HG03442 (cell line): Measurements from ENCODE around the gene UBE2H.
"Not testable (repeated sequence)": the region's sequence is repeated elsewhere in the genome, so short reads cannot be mapped to it uniquely, and the experiment has no call there.

ENCODE experiments used
- ATAC-seq: cut with Tn5 transposase; IDR thresholded peaks from one replicate; pipeline ENCODE4 v1.9.1; 2021; ENCODE audit warnings: mild to moderate bottlenecking, moderate library complexity; ENCODE audit not compliant: unreplicated experiment

UBE2H gene

DNA sequence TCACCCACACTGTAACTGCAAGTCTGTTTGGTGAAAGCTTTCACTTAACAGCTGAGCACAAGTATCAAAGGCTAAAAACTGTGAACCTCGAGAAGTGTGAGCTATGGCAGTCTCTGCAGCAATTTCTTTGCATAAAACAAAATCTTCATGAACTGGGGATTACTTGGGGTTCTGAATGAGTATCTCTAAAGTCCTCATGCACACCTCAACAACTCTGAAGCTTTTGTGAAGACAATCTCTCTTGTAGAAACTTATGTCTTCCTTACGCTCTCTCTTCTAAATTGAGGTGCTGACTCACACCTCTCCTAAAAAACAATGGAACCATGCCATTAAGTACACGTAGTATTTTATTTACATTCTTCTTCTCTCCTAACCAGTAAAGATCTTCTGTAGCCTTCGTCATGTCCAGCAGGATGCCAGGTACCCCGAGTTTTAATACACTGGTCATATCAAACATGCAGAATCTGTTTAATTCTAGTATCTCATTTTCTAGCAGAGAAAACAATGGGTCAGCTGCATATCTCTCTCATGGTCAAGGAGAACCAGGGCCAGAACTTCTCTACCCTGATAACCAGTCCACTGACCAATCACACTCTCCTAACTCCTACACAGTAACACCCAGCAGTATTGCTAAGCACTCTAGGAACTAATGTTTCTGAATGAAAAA, 76.9 kb downstream of the UBE2H start:
- no peak for ATAC-seq

DNA sequence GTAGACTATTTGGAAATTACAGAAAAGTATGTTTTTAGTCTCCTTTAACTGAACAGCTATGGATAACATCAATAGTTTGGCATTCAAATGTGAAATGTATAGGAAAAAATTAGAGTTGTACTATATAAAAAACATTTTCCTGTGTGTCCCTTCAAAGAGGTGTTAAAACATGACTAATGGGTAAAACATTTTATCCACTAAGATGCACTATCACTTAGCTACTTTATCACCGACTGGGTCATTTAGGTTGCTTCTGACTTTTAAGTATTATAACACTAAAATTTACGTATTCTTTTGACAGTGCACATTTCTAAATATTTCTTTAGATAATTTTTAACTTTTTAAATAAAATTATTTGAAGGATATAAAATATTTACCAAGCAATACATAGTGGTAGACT, 77.6 kb downstream of the UBE2H start:
- ATAC-seq: no peak

DNA sequence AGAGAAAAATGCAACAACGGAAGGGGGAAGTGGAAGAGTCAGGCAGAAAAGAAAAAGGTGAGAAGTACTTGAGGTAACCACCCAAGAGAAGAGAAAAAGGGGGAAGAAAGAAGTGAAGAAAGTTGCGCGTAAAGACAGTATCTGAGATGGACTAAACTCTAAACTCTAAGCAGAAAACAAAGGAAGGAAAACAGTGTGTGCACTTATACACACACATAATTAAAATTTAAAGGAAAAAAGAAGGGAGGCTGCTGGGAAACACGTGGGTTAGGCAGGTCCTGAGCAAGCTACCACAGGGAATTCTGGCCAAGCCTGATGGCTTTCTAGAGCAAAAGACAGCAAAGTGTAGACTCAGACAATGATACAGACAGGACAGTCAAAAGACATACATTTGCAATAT, 78.0 kb downstream of the UBE2H start:
- ATAC-seq: no peak

DNA sequence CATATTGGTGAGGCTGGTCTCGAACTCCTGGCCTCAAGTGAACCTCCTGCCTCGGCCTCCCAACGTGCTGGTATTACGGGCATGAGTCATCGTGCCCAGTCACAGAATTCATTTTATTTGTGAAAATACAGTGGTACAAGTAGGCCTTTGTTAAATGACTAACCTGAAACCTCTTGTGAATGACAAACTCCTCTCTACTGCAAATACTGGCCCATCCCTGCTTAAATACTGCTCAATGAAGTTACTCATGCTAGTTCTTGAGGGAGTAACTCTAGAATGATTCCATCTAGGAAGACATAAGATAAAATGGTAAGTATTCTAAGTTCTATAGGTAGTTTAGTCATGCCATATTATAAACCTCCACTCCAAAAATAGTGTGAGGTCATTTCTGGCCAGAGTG, 80.7 kb downstream of the UBE2H start:
- no peak for ATAC-seq

DNA sequence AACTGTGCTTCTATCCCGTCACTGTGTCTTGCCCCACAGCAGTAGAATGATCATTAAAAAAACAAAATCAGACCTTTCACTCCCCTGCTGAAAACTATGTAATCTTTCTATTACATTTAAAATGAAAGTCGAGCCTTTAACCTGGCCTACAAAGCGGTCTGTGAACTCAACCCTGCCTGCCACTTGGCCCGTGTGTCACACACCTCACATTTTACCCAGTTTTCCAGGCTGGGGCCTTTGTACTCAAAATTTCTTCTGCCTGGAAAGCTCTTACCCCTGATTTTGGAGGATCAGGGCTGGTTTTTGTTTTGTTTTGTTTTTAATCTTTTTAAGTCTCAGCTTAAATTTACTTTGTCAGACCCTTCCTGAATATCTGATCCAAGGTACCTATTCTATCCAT, 82.1 kb downstream of the UBE2H start:
- no peak for ATAC-seq

DNA sequence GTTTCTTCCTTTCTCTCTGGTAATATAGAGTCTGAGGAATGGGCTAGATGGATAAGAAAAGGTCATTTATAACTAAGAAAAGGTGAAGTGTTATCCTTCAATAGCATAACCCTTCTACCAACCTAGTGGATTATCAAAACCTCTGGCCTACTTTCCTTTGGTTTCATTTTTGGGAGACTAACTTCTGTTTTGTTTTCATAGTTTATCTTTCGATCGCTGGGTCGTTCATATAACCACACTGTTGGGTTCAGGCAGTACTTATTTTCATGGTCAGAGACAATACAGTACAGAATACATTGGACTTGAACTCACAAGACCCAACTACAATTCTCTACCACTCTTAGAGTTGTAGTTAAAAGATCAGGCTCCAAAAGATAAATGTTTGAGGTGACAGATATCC, 86.5 kb downstream of the UBE2H start:
- ATAC-seq: no peak

DNA sequence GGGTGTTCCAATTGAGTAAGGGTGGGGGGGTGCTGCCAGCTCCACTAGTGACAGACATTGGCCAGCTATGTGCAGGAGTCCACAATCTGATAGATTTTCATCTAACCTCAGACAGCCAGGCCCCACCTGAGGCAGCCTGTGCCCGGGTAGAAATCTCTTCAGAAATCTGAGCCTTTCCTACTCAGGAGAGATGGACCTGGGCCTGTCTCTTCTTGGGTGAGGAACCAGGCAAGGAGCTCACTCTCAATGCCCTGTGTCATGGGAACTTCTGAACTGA, 86.9 kb downstream of the UBE2H start:
- ATAC-seq: no peak

DNA sequence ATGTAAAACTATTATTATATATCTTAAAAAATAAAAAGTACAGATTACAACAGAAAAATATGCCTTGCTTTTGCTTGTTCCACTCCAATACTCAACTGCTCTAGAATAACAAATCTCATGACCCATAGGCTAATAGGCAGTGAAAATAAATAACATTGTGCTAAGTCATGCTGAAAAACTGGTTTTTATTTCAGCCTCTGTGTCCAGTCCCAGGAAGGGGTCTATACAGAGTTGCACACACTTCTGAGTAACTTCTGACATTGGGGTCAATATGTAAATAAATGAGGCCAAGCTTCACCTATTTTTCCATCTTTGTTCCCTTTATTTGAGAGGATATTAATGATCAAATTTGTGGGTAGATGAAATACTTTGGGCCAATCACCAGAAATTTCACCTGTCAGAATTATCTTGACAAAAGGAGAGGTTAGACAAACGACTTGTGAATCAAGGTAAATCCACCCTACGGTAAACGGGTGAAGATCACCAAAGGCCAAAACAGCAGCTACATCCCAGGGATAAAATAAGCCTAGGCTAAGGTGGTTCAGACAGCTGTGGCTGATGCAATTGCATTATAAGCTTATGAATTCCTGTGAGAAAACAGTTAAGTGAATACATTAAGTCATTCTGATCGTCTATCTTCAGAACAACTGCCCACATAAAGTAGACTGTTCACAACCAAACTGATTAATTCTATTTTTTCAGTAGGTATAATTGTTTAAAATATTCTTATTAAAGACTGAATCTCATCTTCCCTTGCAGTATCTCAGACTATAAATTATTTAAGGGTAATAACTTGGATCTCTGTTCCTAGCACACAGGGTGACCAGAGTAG, 87.5 kb downstream of the UBE2H start:
- ATAC-seq: no peak

DNA sequence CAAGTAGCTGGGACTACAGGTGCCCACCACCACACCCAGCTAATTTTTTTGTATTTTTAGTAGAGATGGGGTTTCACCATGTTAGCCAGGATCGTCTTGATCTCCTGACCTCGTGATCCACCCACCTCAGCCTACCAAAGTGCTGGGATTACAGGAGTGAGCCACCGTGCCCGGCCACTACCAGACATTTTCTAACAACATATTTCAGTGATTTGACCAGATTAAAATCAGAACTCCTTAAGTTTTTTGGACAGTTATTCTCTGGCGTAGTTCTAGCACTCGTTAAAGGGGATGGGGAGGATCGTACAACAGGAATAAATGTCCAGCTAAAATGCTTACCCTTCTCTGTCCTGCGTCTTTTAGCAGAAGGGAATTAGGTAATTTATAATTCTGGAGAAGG, 88.1 kb downstream of the UBE2H start:
- not testable (repeated sequence) for ATAC-seq

DNA sequence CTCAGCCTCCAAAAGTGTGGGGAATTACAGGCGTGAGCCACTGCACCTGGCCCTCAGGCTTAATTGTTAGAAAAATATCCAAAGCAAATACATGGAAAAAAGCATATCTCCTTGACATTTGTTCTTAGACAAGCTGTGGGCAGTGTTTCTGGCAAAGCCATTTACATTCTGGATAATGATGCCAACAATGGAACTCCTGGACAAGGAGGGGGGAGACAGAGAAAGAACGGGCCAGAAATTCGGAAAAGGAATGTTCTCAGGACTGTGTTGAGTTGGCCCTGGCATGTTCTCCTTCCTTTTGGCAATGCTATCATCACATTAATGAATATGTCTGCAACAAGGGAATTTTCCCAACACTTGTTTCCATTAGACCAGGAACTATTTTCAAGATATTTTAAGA, 88.7 kb downstream of the UBE2H start:
- ATAC-seq: no peak

DNA sequence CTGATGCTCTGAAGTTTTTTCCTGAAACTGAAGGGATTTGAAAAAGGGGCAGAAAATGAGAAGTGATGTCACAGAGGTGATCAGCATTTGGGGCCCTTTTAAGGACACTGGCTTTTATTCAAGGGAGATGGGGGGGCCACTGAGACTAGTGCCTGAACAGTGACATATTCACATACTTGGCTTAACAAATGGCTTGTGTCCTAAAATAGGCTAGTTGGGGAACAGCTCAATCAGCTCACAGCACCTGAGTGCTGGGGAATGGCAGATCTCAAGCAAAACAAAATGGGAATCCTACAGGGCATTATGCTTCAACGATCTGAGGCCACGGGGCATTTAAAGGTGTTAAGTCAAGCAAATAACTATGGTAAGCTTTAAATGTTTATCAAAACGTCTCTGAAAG, 90.1 kb downstream of the UBE2H start:
- no peak for ATAC-seq

DNA sequence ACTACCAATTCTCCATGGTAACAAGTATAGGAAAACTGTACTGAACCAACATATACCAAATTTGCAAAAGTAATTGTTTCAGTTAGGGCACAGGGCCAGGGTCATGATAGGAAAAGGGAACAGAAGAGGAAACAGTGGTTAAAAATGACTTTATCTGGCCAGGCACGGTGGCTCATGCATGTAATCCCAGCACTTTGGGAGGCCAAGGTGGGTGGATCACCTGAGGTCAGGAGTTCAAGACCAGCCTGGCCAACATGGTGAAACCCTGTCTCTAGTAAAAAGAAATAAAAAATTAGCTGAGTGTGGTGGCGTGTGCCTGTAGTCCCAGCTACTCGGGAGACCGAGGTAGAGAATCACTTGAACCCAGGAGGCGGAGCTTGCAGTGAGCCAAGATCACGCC, 92.0 kb downstream of the UBE2H start:
- not testable (repeated sequence) for ATAC-seq

DNA sequence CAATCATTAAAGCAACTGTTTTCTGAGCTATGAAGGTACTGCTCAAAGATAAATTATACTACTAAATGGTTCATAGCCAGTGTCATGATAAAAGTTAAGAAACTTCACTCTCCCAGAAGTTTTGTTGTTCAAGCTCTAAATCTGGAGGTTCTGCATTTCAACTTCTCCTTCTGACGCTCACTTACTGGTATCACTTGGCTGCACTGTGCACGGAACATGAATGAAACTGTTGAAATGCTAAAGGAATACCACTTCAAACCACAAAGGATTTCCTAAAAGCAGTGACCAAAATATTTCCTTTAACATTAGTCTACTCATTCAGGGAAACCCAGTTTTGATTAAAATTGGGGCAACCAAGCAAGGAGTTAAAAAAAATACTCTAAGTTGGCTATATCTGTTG, 93.6 kb downstream of the UBE2H start:
- ATAC-seq: no peak

DNA sequence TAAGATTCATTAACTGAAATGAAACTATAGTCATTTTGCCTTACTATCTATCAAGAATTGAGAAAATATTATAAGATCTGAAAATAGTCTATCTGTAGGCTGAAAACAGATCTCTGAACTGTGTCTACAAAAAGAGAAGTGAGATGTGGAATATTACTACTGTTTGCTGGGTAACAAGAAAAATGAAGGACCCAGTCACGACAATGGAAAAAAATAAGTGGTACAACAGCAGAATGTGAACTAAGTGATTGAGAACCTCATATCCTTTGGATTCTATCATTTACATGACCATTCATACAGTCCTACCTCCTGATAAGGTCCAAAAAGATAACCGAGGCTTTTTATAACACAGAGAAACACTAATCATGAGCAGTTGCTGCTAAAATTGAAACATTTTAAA, 94.3 kb downstream of the UBE2H start:
- ATAC-seq: no peak

DNA sequence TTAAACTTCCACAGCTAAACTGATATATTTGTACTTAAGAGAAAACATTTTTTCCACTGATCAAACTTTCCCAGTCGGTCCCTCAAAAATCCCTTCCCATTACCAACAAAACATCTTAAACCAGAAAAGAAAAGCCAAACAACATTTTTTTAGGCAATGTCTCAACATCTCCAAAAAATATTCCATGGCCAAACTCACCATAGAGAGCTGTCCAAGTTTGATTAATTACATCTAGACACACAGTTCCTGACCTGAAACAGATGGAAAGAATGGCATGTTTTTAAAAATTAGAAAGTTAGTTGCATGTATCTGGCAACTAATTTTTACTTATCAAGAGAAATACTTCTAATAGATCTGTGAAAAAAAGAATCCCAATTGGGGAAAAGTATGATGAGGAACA, 95.4 kb downstream of the UBE2H start:
- ATAC-seq: no peak

DNA sequence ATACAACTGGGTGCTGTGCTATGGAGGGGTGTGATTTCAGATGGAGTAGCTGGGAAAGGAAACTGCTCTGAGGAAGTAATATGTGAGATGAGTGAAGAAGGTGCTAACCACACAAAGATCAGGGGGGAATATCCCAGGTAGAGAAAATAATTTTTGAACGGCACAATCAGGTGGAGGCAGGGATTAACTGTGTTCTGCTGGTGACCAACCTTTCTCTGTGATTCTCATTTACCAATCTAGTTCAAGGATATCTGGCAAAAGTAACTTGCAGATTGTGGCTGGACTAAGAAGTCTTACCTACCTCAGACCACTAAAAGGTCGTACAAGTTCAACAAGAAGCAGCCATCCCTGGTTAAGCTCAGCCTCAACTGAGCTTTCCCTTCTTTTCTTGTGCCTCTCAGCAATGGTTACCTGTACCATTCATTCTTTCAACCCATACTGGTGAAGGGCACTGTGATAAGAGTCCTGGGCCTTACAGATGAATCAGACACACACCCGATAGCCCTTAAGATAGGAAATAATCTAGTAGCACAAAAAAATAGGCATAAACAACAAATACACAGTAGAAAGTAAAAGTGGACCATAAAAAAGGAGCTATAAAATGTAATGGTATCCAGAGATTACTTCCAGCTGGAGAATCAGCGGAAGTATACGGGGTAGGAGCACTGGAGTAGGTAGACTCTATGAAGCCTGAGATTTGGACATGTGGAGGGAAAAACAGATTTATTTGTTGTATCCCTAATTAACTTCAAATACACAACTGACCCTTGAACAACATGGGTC, 96.6 kb downstream of the UBE2H start:
- no peak for ATAC-seq

DNA sequence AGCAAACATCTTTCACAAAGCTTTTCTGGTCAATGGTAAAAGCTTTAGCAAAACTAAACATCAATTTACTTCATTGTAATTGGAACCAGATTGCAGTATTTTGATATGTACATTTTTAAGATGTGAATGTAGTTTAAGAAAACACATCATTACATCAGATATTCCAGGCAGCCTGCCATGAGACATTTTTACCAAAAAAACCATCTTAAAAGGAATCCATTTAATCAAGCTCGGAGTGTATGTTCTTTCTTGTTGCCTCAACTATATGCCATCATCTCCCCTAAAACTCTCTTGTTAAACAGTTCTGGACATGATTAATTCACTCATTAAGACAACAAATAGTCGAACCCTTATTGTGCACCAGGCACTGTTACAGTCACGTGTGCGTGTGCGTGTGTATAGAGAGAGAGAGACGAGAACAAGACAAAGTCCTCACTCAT, 97.5 kb downstream of the UBE2H start:
- no peak for ATAC-seq

DNA sequence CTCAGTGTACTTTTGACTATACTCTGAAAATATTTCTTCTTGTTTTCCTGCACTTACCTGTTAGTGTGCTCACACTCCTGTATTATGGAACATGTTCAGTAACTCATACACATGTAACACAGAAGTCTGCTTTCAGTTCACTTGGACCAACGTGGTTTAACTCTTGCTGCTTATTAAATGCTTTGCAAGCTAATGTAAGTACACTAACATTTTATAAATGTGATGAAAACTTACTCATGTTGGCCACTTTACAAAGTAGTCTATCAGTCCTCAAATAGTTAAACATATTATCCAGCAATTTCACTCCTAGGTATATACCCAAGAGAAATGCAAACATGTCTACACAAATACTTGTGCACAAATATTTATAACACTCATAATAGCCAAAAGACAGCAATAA, 98.4 kb downstream of the UBE2H start:
- no peak for ATAC-seq

DNA sequence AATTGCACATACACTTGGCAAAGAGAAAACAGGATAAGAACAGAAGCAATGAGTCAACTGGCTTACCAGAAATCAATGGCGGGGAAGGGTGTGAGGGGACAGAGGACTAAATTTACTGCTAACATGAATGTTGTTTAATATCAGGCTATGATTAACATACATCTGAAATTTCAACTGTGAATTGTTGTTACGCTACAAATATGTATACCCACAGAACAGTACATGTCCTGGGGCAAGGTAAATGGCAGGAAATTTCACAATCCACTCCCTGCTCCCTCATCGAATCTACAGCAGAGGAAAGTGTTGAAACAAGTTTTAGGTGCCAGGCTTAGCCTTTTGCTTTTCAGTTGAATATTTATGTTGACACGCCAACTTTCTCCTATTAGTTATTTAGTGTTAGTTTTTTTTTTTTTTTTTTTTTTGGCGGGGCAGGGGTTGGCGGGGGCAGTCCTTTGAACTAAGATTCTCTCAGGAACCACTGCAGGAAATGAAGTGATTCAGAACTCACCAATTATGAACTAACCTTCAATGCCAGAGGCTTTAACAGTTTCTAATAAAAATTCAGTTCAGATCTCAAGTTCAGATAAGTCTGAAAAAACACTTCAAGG, 99.0 kb downstream of the UBE2H start:
- no peak for ATAC-seq

DNA sequence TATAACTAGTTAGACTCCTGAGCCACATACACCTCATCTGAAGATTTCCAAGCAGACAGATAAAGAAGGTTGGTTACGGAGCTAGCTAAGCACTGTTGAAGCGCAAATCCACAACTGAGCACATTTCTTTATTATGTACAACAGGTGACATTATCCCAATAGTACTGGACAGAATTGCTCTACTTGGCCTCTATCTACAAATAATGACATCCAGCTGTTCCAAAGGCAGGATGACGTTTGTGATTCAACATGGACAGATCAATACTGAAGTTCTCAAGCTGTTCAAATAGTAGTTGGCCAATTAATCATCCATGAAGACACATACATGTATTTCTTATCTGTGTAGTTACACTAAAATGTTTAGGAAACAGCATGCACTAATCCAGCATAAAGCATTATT, 101.0 kb downstream of the UBE2H start:
- ATAC-seq: no peak

DNA sequence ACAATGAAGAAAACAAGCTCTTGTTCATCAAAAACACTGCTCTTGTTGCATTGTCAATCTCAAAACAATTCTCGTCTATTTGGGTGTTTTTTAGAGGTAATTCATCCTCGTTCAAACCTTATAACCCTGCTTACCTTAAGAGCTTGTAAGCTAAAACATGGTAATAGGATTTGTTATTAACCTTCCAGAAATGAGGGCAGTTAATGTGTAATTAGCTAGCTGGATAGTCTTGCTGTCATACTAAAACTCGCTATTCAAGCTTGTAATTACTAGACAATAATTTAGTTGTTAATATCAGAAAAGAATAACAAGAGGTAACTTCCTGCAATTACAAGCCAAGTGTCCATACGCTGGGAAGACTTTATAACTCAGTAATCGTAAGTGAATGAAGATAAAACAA, 101.6 kb downstream of the UBE2H start:
- no peak for ATAC-seq

DNA sequence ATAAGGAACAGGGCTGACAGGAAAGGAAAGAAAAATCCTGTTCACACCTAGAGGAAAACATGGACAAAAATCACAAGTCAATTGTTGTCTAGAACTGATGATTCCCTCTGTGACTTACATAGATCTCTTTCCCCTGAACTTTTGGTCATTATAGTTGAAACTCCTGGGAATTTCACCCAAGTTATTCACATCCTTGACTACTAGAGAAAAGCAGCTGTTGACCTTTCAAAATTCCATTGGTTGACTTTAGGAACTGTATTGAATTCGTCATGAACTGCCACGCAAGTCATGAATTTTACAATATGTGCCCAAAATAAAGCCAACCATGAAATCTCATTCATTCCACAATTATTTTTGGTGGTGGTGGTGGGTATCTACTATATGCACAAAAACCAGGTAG, 104.3 kb downstream of the UBE2H start:
- ATAC-seq: no peak
